ENCODE results near the gene UMAD1. TPM values are rescaled to one million over a fixed set of nuclear protein-coding genes. Genes with fewer than 3 reads are reported as not detected.

UMAD1 gene
- total and polyA plus RNA-seq, 8 donors = 5.0 to 20.8 (median 17.2) TPM

DNA sequence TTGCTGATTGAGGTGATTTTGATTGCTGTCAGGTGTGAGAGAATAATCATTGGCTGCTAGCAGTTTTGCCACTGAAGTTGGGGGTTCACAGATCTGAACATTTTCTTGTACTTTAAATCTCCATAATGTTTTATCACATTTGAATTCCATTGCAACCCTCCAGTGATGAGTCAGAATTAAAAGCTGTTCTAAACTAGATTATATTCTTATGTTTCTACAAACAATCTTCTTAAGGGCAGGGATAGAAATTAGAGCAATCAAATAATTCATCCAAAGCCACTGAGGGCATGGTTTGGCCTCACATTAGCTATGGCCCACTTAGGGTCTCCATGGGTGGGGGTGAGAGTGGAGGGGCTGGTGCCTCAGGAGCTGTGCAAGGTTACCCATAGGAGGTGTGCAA, 130.9 kb downstream of the UMAD1 start:
- H3K4me1 ChIP-seq = no peaks in the 10 kb centered on the region
- H3K4me3 ChIP-seq = no peak overlapping the region
- TF ChIP-seq, protein P1, sequence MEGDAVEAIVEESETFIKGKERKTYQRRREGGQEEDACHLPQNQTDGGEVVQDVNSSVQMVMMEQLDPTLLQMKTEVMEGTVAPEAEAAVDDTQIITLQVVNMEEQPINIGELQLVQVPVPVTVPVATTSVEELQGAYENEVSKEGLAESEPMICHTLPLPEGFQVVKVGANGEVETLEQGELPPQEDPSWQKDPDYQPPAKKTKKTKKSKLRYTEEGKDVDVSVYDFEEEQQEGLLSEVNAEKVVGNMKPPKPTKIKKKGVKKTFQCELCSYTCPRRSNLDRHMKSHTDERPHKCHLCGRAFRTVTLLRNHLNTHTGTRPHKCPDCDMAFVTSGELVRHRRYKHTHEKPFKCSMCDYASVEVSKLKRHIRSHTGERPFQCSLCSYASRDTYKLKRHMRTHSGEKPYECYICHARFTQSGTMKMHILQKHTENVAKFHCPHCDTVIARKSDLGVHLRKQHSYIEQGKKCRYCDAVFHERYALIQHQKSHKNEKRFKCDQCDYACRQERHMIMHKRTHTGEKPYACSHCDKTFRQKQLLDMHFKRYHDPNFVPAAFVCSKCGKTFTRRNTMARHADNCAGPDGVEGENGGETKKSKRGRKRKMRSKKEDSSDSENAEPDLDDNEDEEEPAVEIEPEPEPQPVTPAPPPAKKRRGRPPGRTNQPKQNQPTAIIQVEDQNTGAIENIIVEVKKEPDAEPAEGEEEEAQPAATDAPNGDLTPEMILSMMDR (IDR thresholded peaks at IDR 0.05) = no peak
- no peaks in the 10 kb centered on the region for H3K27me3 ChIP-seq
- H3K9me3 ChIP-seq = no peaks in the 10 kb centered on the region
- FAIRE-seq (no peak), ATAC-seq (no peak), DNase-seq (no peak)
- intact Hi-C loops (cut with DNase I) = no loop called here
- no peak overlapping the region for H3K27ac ChIP-seq
- no peaks in the 10 kb centered on the region for H3K36me3 ChIP-seq

GRCh38 chr7:7772397-7772821, 131.9 kb downstream of the UMAD1 start:
- TF ChIP-seq, protein P1 (IDR thresholded peaks at IDR 0.05) = no peak
- intact Hi-C loops (cut with DNase I) = no loop called here
- no peaks in the 10 kb centered on the region for H3K27me3 ChIP-seq
- H3K36me3 ChIP-seq = no peaks in the 10 kb centered on the region
- FAIRE-seq (no peak), DNase-seq (no peak), ATAC-seq (peak in 2 of 4 donors; percentile 14 to 22)
- H3K4me1 ChIP-seq = no peaks in the 10 kb centered on the region
- H3K27ac ChIP-seq = no peak overlapping the region
- no peaks in the 10 kb centered on the region for H3K9me3 ChIP-seq
- H3K4me3 ChIP-seq = no peak overlapping the region
- WGBS, 2 donors = 57 to 61% methylated on average over 6 of the region's 6 CpGs

GRCh38 chr7:7773334-7774309, 133.1 kb downstream of the UMAD1 start:
- no peak for DNase-seq
- Histone ChIP-seq H3K4me3 (no peak overlapping the region), H3K9me3 (no peaks in the 10 kb centered on the region), H3K27me3 (no peaks in the 10 kb centered on the region), H3K36me3 (no peaks in the 10 kb centered on the region), H3K4me1 (no peaks in the 10 kb centered on the region), H3K27ac (no peak overlapping the region)
- TF ChIP-seq, protein P1 (IDR thresholded peaks at IDR 0.05) = no peak
- no peak for FAIRE-seq
- WGBS, 2 donors = 89 to 93% methylated on average over 3 of the region's 3 CpGs
- no peak for ATAC-seq
- intact Hi-C loops (cut with DNase I) = no loop called here

GRCh38 chr7:7779888-7780287, 139.3 kb downstream of the UMAD1 start:
- Histone ChIP-seq H3K4me1 (no peaks in the 10 kb centered on the region), H3K9me3 (no peaks in the 10 kb centered on the region), H3K27me3 (no peaks in the 10 kb centered on the region), H3K27ac (no peak overlapping the region), H3K36me3 (no peaks in the 10 kb centered on the region), H3K4me3 (no peak overlapping the region)
- TF ChIP-seq, protein P1 (IDR thresholded peaks at IDR 0.05) = no peak
- WGBS, 2 donors = 50 to 70% methylated on average over 1 of the region's 1 CpG
- DNase-seq = no peak
- ATAC-seq = no peak
- intact Hi-C loops (cut with DNase I) = no loop called here
- FAIRE-seq = no peak

DNA sequence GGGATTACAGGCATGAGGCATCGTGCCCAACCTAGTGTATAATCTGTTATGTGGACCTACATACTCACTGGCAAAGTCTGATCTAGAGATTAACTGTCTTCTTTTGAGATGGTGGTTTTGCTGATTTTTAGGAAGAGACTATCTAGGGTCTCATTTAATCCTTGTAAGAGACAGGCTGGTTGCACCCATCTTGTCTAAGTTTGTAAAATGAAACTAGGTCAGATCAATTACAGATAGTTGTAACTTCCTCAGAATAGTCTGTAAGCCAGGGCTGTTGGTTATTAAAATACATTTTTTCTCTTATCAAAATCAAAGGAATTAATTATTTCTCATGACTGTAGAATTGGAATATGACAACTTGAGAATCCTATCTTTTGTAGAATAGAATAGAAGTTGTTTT, 142.4 kb downstream of the UMAD1 start:
- Histone ChIP-seq H3K9me3 (no peaks in the 10 kb centered on the region), H3K27ac (no peak overlapping the region), H3K27me3 (no peaks in the 10 kb centered on the region), H3K36me3 (no peaks in the 10 kb centered on the region), H3K4me3 (no peak overlapping the region), H3K4me1 (no peaks in the 10 kb centered on the region)
- intact Hi-C loops (cut with DNase I) = no loop called here
- FAIRE-seq (no peak), DNase-seq (no peak), ATAC-seq (no peak)
- TF ChIP-seq, protein P1 (IDR thresholded peaks at IDR 0.05) = no peak
- 87 to 100% methylated on average over 1 of the region's 1 CpG for WGBS, 2 donors
